ENCODE data around the gene NAB2. TPM values are rescaled to one million over a fixed set of nuclear protein-coding genes. Genes with fewer than 3 reads are reported as not detected.

The NAB2 gene
- total and polyA plus RNA-seq, 10 of the 15 experiments (the other 5 are each of a cell fraction or from before 2014, with no cell fraction given) = 0.35 to 35.2 (median 15.3) TPM

DNA sequence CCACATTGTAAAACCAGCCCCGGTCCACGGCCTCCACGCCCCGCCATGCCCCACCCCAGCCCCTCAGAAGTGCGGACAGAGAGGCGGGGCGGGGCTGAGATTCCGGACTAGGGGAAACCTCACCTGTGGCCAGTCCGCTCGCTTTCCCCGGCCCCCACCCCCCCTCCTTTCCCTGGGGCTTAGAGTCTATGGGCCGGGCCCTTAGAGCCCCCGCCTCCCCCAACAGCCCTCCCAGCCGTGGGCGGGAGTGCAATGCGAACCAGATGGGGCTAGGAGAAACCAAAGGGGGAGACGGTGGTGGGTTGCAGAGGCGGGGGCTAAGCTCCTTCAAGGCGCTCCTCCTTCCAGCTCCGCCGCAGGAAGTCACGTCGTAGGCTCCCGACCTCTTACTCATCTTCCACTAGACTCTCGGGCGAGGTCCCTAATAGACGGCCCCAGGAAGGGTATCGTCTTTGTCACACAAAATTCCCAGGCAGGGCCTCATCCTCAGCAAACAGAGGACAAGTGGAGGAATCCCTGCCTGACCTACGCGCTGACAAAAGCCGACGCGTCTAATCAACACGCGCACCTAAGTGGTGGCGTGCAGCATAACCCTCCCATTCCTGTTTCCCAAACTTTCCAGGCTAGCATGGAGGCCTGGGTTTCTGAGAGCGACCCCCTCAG, 1.1 kb upstream of the NAB2 start (continued):
- TF ChIP-seq E2F8 (IDR thresholded peaks at IDR 0.05; ENCODE audit: low read depth, partially characterized antibody) = no peak
- no peak for TF ChIP-seq MYB (IDR thresholded peaks at IDR 0.05; ENCODE audit: borderline replicate concordance, low read depth, low read length)
- TF ChIP-seq GATAD2B (conservative IDR thresholded peaks at IDR 0.05; ENCODE audit: low read depth) = no peak
- 0 out of 2 replicates have a peak, but pooled peaks have one; percentile 18 for TF ChIP-seq BMI1 (IDR thresholded peaks at IDR 0.05; ENCODE audit: borderline replicate concordance)
- TF ChIP-seq NFXL1 (IDR thresholded peaks at IDR 0.05; ENCODE audit: borderline replicate concordance) = no peak
- TF ChIP-seq ATF7 (IDR thresholded peaks at IDR 0.05; ENCODE audit: low read depth) = peak; percentile 38
- no peak for TF ChIP-seq RAD21 (IDR thresholded peaks at IDR 0.05; ENCODE audit: insufficient read depth, low read depth, low read length)
- TF ChIP-seq SIX5 (IDR thresholded peaks at IDR 0.05; ENCODE audit: low read depth, low read length, severe bottlenecking) = no peak
- no peak; the same call in 1 of the 2 replicates for TF ChIP-seq POLR2A (IDR thresholded peaks at IDR 0.05; ENCODE audit: low read depth, low read length)
- TF ChIP-seq RFX5 (IDR thresholded peaks at IDR 0.05; ENCODE audit: low read depth, low read length) = no peak
- no peak for TF ChIP-seq MLLT1 (IDR thresholded peaks at IDR 0.05)
- TF ChIP-seq NFIC (IDR thresholded peaks at IDR 0.05; ENCODE audit: low read depth, low read length) = no peak
- no peak for TF ChIP-seq STAT3 (IDR thresholded peaks at IDR 0.05; ENCODE audit: low read depth, low read length)
- no peak for TF ChIP-seq SREBF1 (IDR thresholded peaks at IDR 0.05; ENCODE audit: low read length)
- no peak for TF ChIP-seq FOS (IDR thresholded peaks at IDR 0.05; ENCODE audit: borderline replicate concordance, extremely low read depth, insufficient read length)
- no peak for TF ChIP-seq FOXM1 (IDR thresholded peaks at IDR 0.05; ENCODE audit: low read depth, low read length)
- no peak for TF ChIP-seq TCF7 (IDR thresholded peaks at IDR 0.05; ENCODE audit: borderline replicate concordance)
- no peak for TF ChIP-seq ZNF274 (IDR thresholded peaks at IDR 0.05; ENCODE audit: insufficient read depth, insufficient read length)
- TF ChIP-seq IKZF2 (IDR thresholded peaks at IDR 0.05) = peak; percentile 77; a peak in 3 of 4 replicates
- no peak for TF ChIP-seq REST (IDR thresholded peaks at IDR 0.05; ENCODE audit: low read depth, low read length)
- no peak for TF ChIP-seq STAT1 (conservative IDR thresholded peaks at IDR 0.05)
